ENCODE results near the gene ZNF862.

DNA sequence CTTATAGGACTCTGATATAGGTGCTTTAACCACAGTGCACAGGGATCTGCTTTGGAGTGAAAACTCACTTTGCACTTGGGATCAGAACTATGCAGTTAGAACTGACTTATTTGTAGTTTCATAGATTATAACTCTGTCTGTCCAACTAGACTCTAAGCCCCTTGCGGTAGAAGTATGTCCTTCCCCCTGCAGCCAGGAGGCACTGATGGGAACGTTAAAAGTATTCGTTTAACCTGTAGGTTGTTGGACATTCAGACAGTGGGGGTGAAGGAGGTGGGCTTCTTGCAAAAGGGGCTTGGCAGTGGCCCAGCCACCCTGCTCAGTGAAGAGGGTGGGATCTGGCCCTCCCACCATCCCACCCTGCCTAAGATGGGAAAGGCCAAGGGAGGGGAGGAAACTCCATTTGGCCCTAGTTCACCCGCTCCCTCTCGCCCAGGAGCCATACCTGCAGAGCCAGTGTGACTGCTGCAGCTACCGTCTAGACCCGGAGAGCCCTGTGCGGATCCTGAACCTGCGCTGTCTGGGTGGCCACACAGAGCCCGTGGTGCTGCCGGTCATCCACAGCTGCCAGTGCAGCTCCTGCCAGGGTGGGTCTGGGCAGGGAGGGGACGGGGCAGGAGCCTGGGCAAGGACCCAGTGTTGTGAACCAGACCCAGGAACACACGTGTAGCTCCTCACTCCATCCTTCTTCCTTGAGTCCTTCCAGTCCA is 5.7 kb upstream of the ZNF862 start:
- TF ChIP-seq CTCF (IDR thresholded peaks at IDR 0.05) (no peak), POLR2A (IDR thresholded peaks at IDR 0.05) (no peak)
